Measurements from ENCODE around the gene APPL1. TPM values are rescaled to one million over a fixed set of nuclear protein-coding genes. Genes with fewer than 3 reads are reported as not detected.

APPL1 gene
- polyA plus RNA-seq (2013, experiment 1 of 2) = 17.7 TPM
- 17.5 TPM for polyA plus RNA-seq (2013, experiment 2 of 2)

GRCh38 chr3:57227204-57227929, at the start of gene APPL1:
Gene APPL1 (plus strand): TSS chr3:57227729. CDS start chr3:57227884, 155 bp downstream.
- no peak within 1 kb of the TSS for H3K14ac ChIP-seq (ENCODE audit: low read length)
- no peak within 1 kb of the TSS for H2AK5ac ChIP-seq (ENCODE audit: low read depth, low read length)
- no peaks in the 10 kb centered on the region for H3K79me1 ChIP-seq (ENCODE audit: low read depth, low read length)
- H2AFZ ChIP-seq (ENCODE audit: low read length) = peak within 1 kb of the TSS; percentile 93
- H3K27me3 ChIP-seq (ENCODE audit: control insufficient read depth in 3 of 3, insufficient read depth in 3 of 3, low read depth in 1 of 3, low read length in 3 of 3) = peaks cover 0 to 7% (median 4%) of the 10 kb centered on the region in 3 experiments
- no CpG with 5 or more reads among the region's 71 CpGs for WGBS, 2 donors (ENCODE audit: extremely low coverage in 2 of 2, insufficient read length in 2 of 2, insufficient replicate concordance in 1 of 2)
- DNase-seq (ENCODE audit: low spot score) = peak; percentile 93
- no peak within 1 kb of the TSS for H4K91ac ChIP-seq (ENCODE audit: low read depth, low read length, poor library complexity)
- H3K4me1 ChIP-seq (ENCODE audit: control insufficient read depth in 2 of 2, insufficient read depth in 1 of 2, low read depth in 1 of 2, low read length in 2 of 2) = peaks cover 0 to 3% of the 10 kb centered on the region in 2 donors
- H4K8ac ChIP-seq (ENCODE audit: low read depth, low read length) = no peak within 1 kb of the TSS
- peak within 1 kb of the TSS; percentile 90 for H2BK15ac ChIP-seq (ENCODE audit: low read length)
- peak within 1 kb of the TSS; percentile 97 for H3K9ac ChIP-seq (ENCODE audit: low read depth, low read length, poor library complexity)
- H3K4me3 ChIP-seq (ENCODE audit: low read length in 2 of 2) = peak within 1 kb of the TSS; percentile 81 to 95
- H2BK120ac ChIP-seq (ENCODE audit: low read depth, low read length) = peak within 1 kb of the TSS; percentile 67
- H2BK5ac ChIP-seq (ENCODE audit: low read length) = peak within 1 kb of the TSS; percentile 16
- no peaks in the 10 kb centered on the region for H3K36me3 ChIP-seq (replicated peaks in 1 of 2; ENCODE audit: control insufficient read depth in 2 of 2, insufficient read depth in 2 of 2, low read length in 2 of 2)
- H2BK12ac ChIP-seq (ENCODE audit: low read length) = no peak within 1 kb of the TSS
- peak within 1 kb of the TSS; percentile 84 for H3K27ac ChIP-seq (replicated peaks; ENCODE audit: low read length)
- no peak within 1 kb of the TSS for H3K4ac ChIP-seq (ENCODE audit: low read length)
- H3K9me3 ChIP-seq (replicated peaks in 1 of 2; ENCODE audit: control insufficient read depth in 2 of 2, insufficient read depth in 1 of 2, low read depth in 1 of 2, low read length in 2 of 2) = no peaks in the 10 kb centered on the region
- peak within 1 kb of the TSS; percentile 90 for H3K4me2 ChIP-seq (ENCODE audit: insufficient read depth, low read length, poor library complexity, severe bottlenecking)
- H3K18ac ChIP-seq (ENCODE audit: low read length) = peak within 1 kb of the TSS; percentile 99
- peak within 1 kb of the TSS; percentile 98 for H3K23ac ChIP-seq (ENCODE audit: low read depth, low read length, poor library complexity)

GRCh38 chr3:57179580-57180410, 47.7 kb upstream of the APPL1 start:
- peak overlapping the region; percentile 30 for H2AK5ac ChIP-seq (ENCODE audit: low read depth, low read length)
- H3K79me1 ChIP-seq (ENCODE audit: low read depth, low read length) = peaks cover 2% of the 10 kb centered on the region
- no peak overlapping the region for H3K14ac ChIP-seq (ENCODE audit: low read length)
- no peak for DNase-seq (ENCODE audit: low spot score)
- H2AFZ ChIP-seq (ENCODE audit: low read length) = peak overlapping the region; percentile 26
- H3K4me1 ChIP-seq (ENCODE audit: control insufficient read depth in 2 of 2, insufficient read depth in 1 of 2, low read depth in 1 of 2, low read length in 2 of 2) = peaks cover 0 to 7% of the 10 kb centered on the region in 2 donors
- H3K4ac ChIP-seq (ENCODE audit: low read length) = no peak overlapping the region
- peak overlapping the region; percentile 85 for H2BK12ac ChIP-seq (ENCODE audit: low read length)
- H3K23ac ChIP-seq (ENCODE audit: low read depth, low read length, poor library complexity) = no peak overlapping the region
- H3K4me2 ChIP-seq (ENCODE audit: insufficient read depth, low read length, poor library complexity, severe bottlenecking) = no peak overlapping the region
- H3K27ac ChIP-seq (replicated peaks; ENCODE audit: low read length) = no peak overlapping the region
- no peak overlapping the region for H3K4me3 ChIP-seq (ENCODE audit: low read length in 2 of 2)
- peak overlapping the region; percentile 82 for H3K18ac ChIP-seq (ENCODE audit: low read length)
- H3K9me3 ChIP-seq (replicated peaks in 1 of 2; ENCODE audit: control insufficient read depth in 2 of 2, insufficient read depth in 1 of 2, low read depth in 1 of 2, low read length in 2 of 2) = peaks cover 0 to 9% of the 10 kb centered on the region in 2 donors
- H4K8ac ChIP-seq (ENCODE audit: low read depth, low read length) = no peak overlapping the region
- H2BK5ac ChIP-seq (ENCODE audit: low read length) = no peak overlapping the region
- no peak overlapping the region for H4K91ac ChIP-seq (ENCODE audit: low read depth, low read length, poor library complexity)
- H2BK15ac ChIP-seq (ENCODE audit: low read length) = peak overlapping the region; percentile 35
- H3K9ac ChIP-seq (ENCODE audit: low read depth, low read length, poor library complexity) = no peak overlapping the region
- H3K27me3 ChIP-seq (ENCODE audit: control insufficient read depth in 3 of 3, insufficient read depth in 3 of 3, low read depth in 1 of 3, low read length in 3 of 3) = peaks cover 0 to 1% (median under 1%) of the 10 kb centered on the region in 3 experiments
- H3K36me3 ChIP-seq (replicated peaks in 1 of 2; ENCODE audit: control insufficient read depth in 2 of 2, insufficient read depth in 2 of 2, low read length in 2 of 2) = no peaks in the 10 kb centered on the region
- no CpG with 5 or more reads among the region's 5 CpGs for WGBS, 2 donors (ENCODE audit: extremely low coverage in 2 of 2, insufficient read length in 2 of 2, insufficient replicate concordance in 1 of 2)
- no peak overlapping the region for H2BK120ac ChIP-seq (ENCODE audit: low read depth, low read length)

GRCh38 chr3:57184526-57184925, 43.0 kb upstream of the APPL1 start:
- no peak overlapping the region for H3K23ac ChIP-seq (ENCODE audit: low read depth, low read length, poor library complexity)
- H3K4me2 ChIP-seq (ENCODE audit: insufficient read depth, low read length, poor library complexity, severe bottlenecking) = no peak overlapping the region
- no peak overlapping the region for H3K4me3 ChIP-seq (ENCODE audit: low read length in 2 of 2)
- no peak overlapping the region for H4K8ac ChIP-seq (ENCODE audit: low read depth, low read length)
- H3K9me3 ChIP-seq (replicated peaks in 1 of 2; ENCODE audit: control insufficient read depth in 2 of 2, insufficient read depth in 1 of 2, low read depth in 1 of 2, low read length in 2 of 2) = peaks cover 0 to 9% of the 10 kb centered on the region in 2 donors
- no peak for DNase-seq (ENCODE audit: low spot score)
- no peaks in the 10 kb centered on the region for H3K36me3 ChIP-seq (replicated peaks in 1 of 2; ENCODE audit: control insufficient read depth in 2 of 2, insufficient read depth in 2 of 2, low read length in 2 of 2)
- H4K91ac ChIP-seq (ENCODE audit: low read depth, low read length, poor library complexity) = no peak overlapping the region
- no peak overlapping the region for H2BK12ac ChIP-seq (ENCODE audit: low read length)
- peaks cover 2% of the 10 kb centered on the region for H3K79me1 ChIP-seq (ENCODE audit: low read depth, low read length)
- no peak overlapping the region for H3K4ac ChIP-seq (ENCODE audit: low read length)
- no peak overlapping the region for H3K14ac ChIP-seq (ENCODE audit: low read length)
- no peak overlapping the region for H2BK120ac ChIP-seq (ENCODE audit: low read depth, low read length)
- no peak overlapping the region for H3K18ac ChIP-seq (ENCODE audit: low read length)
- H2BK15ac ChIP-seq (ENCODE audit: low read length) = no peak overlapping the region
- peaks cover 0 to 9% of the 10 kb centered on the region in 2 donors for H3K4me1 ChIP-seq (ENCODE audit: control insufficient read depth in 2 of 2, insufficient read depth in 1 of 2, low read depth in 1 of 2, low read length in 2 of 2)
- no peak overlapping the region for H3K9ac ChIP-seq (ENCODE audit: low read depth, low read length, poor library complexity)
- H2AK5ac ChIP-seq (ENCODE audit: low read depth, low read length) = no peak overlapping the region
- H3K27ac ChIP-seq (replicated peaks; ENCODE audit: low read length) = no peak overlapping the region
- WGBS, 2 donors (ENCODE audit: extremely low coverage in 2 of 2, insufficient read length in 2 of 2, insufficient replicate concordance in 1 of 2) = no CpG with 5 or more reads among the region's 6 CpGs
- H2BK5ac ChIP-seq (ENCODE audit: low read length) = no peak overlapping the region
- H2AFZ ChIP-seq (ENCODE audit: low read length) = peak overlapping the region; percentile 71
- peaks cover 0 to 1% (median 0%) of the 10 kb centered on the region in 3 experiments for H3K27me3 ChIP-seq (ENCODE audit: control insufficient read depth in 3 of 3, insufficient read depth in 3 of 3, low read depth in 1 of 3, low read length in 3 of 3)

GRCh38 chr3:57192028-57192427, 35.5 kb upstream of the APPL1 start:
- H3K4me2 ChIP-seq (ENCODE audit: insufficient read depth, low read length, poor library complexity, severe bottlenecking) = no peak overlapping the region
- no peaks in the 10 kb centered on the region for H3K9me3 ChIP-seq (replicated peaks in 1 of 2; ENCODE audit: control insufficient read depth in 2 of 2, insufficient read depth in 1 of 2, low read depth in 1 of 2, low read length in 2 of 2)
- no peak overlapping the region for H2BK12ac ChIP-seq (ENCODE audit: low read length)
- no peak for DNase-seq (ENCODE audit: low spot score)
- H4K91ac ChIP-seq (ENCODE audit: low read depth, low read length, poor library complexity) = no peak overlapping the region
- no peak overlapping the region for H3K4me3 ChIP-seq (ENCODE audit: low read length in 2 of 2)
- WGBS, 2 donors (ENCODE audit: extremely low coverage in 2 of 2, insufficient read length in 2 of 2, insufficient replicate concordance in 1 of 2) = no CpG with 5 or more reads among the region's 3 CpGs
- H3K14ac ChIP-seq (ENCODE audit: low read length) = no peak overlapping the region
- H3K27ac ChIP-seq (replicated peaks; ENCODE audit: low read length) = no peak overlapping the region
- no peak overlapping the region for H2BK15ac ChIP-seq (ENCODE audit: low read length)
- H3K4me1 ChIP-seq (ENCODE audit: control insufficient read depth in 2 of 2, insufficient read depth in 1 of 2, low read depth in 1 of 2, low read length in 2 of 2) = peaks cover 0 to 5% of the 10 kb centered on the region in 2 donors
- H3K4ac ChIP-seq (ENCODE audit: low read length) = no peak overlapping the region
- H3K23ac ChIP-seq (ENCODE audit: low read depth, low read length, poor library complexity) = no peak overlapping the region
- H3K9ac ChIP-seq (ENCODE audit: low read depth, low read length, poor library complexity) = no peak overlapping the region
- H2AK5ac ChIP-seq (ENCODE audit: low read depth, low read length) = no peak overlapping the region
- H3K36me3 ChIP-seq (replicated peaks in 1 of 2; ENCODE audit: control insufficient read depth in 2 of 2, insufficient read depth in 2 of 2, low read length in 2 of 2) = no peaks in the 10 kb centered on the region
- no peaks in the 10 kb centered on the region for H3K27me3 ChIP-seq (ENCODE audit: control insufficient read depth in 3 of 3, insufficient read depth in 3 of 3, low read depth in 1 of 3, low read length in 3 of 3)
- no peak overlapping the region for H4K8ac ChIP-seq (ENCODE audit: low read depth, low read length)
- no peaks in the 10 kb centered on the region for H3K79me1 ChIP-seq (ENCODE audit: low read depth, low read length)
- no peak overlapping the region for H2AFZ ChIP-seq (ENCODE audit: low read length)
- no peak overlapping the region for H2BK5ac ChIP-seq (ENCODE audit: low read length)
- H3K18ac ChIP-seq (ENCODE audit: low read length) = no peak overlapping the region
- H2BK120ac ChIP-seq (ENCODE audit: low read depth, low read length) = no peak overlapping the region
